ENCODE measurements around the gene PLPP1.
"Not testable (repeated sequence)": the region's sequence is repeated elsewhere in the genome, so short reads cannot be mapped to it uniquely, and the experiment has no call there.

The PLPP1 gene

GRCh38 chr5:55546947-55547346, 12.2 kb upstream of the PLPP1 start:
- DNase-seq (ENCODE audit: low read depth in 2 of 2): no peak

GRCh38 chr5:55544341-55544740, 9.6 kb upstream of the PLPP1 start:
- DNase-seq (ENCODE audit: low read depth in 2 of 2): no peak

- DNase-seq (ENCODE audit: low read depth in 2 of 2): no peak
These were observed 6.4 kb upstream of the PLPP1 start for GRCh38 chr5:55541056-55541635.

GRCh38 chr5:55540525-55540924, 5.8 kb upstream of the PLPP1 start:
- DNase-seq (ENCODE audit: low read depth in 2 of 2): no peak

- no peak for DNase-seq (ENCODE audit: low read depth in 2 of 2)
These were observed 5.3 kb upstream of the PLPP1 start for GRCh38 chr5:55540024-55540423.

DNA sequence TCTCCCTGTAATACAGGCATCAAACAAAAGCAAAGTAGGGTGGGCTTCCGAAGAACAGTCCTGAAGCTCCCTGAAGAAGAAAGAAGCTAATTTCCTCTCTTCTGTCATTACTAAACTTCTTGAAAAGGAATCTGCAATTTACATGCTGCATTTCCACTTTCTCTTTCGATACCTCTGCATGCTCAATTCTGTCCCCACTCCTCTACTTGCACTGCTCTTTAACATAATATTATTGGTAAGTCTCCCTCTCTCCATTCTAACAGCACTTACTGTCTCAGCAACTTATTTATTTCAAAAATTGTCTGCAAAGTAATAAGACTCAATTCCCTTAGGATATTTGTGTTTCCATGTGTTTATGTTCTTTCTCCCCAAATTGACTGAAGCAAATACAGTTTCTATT, 3.9 kb upstream of the PLPP1 start:
- no peak for DNase-seq (ENCODE audit: low read depth in 2 of 2)

DNA sequence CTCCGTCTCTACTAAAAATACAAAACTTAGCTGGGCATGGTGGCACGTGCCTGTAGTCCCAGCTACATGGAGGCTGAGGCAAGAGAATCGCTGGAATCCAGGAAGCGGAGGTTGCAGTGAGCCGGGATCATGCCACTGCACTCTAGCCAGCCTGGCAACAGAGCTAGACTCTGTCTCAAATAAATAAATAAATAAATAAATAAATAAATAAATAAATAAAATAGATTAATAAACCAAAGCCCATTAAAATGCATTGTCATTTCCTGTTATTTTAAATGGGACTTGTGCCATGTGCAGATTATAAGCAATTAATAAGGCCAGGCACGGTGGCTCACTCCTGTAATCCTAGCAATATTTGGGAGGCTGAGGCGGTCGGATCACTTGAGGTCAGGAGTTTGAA, 2.6 kb upstream of the PLPP1 start:
- not testable (repeated sequence) for DNase-seq (ENCODE audit: low read depth in 2 of 2)

GRCh38 chr5:55535199-55535905, 588 bp upstream of the PLPP1 start:
- no peak for DNase-seq (ENCODE audit: low read depth in 2 of 2)

- DNase-seq (ENCODE audit: low read depth in 2 of 2): no peak
These were observed 986 bp downstream of the PLPP1 start for GRCh38 chr5:55533521-55534435.

DNA sequence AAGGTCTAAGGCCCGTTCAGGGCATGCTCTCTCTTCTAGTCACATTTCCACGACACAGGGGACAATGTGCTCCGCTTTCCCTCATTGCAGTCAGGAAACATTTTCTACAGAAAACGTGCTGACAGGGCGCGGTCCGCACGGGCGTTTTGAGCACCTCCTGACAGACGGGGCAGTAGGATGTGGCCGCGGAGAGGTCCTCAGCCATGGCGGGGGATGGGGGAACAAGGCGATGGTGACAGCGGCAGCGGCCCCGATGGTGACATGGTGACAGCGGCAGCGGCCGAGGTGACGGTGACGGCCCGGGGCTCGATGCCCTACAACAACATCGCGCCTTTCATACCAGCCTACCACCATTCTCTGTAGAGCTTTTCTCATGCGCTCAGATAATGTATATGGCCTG, 4.1 kb downstream of the PLPP1 start:
- DNase-seq (ENCODE audit: low read depth in 2 of 2): no peak

- DNase-seq (ENCODE audit: low read depth in 2 of 2): no peak
These were observed 9.9 kb downstream of the PLPP1 start for GRCh38 chr5:55524816-55525215.

GRCh38 chr5:55523293-55523692, 11.5 kb downstream of the PLPP1 start:
- DNase-seq (ENCODE audit: low read depth in 2 of 2): no peak

DNA sequence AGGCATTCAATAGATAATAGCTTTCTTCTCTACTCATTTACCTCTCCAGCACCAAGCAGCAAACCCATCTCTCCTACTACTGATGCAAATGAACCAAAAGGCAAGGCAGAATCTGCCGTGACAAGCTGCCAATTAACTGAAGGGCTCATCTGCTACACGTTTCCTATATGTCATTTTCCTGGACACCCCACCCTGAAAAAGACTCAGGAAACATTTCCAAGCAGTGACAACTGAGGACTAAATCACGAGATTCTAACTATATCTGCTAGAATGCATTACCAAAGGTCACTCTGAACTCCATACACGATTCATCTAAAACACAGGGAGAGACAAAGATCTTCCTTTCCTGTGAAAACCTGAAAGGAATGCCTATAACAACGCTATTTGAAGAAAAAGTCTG, 12.9 kb downstream of the PLPP1 start:
- no peak for DNase-seq (ENCODE audit: low read depth in 2 of 2)

DNA sequence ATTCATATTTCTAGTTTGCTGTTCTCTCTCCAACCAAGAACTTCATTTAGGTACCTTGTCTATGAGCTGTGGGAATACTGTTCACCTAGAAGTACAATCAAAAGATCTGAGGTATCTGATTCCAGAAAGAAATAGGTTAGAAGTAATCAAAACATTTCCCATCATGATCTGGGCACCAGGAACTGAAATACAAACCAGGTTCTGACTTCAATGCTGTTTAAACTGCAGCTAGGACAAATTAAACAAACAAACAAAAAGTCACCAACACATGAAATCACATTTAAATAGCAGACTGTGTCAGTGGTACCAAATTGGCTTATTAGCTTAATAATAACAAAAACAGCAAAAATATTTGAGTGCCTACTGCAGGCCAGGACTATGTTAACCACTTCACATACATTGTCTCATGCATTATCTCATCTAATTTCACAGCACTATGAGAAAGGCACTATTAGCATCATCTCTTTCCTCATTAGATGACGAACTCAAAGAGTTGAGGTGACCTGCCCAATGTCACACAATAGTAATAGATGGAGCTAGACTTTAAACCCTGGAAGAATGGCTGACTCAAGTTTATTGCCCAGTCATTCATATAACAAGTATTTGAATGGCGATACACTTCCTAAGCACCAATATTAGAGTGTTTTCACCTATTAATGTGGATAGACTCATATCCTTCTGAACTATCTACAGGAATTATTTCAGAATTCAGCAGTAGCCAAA, 14.5 kb downstream of the PLPP1 start:
- no peak for DNase-seq (ENCODE audit: low read depth in 2 of 2)

DNA sequence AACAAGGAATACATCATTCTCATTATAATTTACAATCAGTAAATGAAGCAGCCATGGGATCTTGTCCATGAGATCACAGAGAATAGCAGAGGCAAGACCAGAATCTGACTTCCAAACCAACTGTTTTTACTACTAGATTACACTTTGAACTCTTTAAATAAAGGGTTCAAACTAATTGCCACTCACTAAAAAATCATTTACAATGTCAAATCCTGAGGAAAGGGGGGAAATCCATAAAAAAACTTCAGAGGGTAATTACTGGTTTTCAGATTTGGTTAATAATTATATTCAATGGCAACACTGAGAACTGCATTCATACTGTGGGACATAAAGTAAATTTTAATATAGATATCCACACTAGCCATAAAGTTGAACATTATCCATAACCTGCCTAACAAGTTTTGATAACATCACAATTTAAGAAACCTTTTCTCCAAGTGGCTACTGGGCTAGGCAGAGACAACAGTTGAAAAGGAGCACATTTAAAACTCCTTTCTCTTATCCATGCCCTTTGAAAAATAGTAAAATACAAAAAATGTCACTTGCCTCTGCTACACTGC, 15.9 kb downstream of the PLPP1 start:
- no peak for DNase-seq (ENCODE audit: low read depth in 2 of 2)

DNA sequence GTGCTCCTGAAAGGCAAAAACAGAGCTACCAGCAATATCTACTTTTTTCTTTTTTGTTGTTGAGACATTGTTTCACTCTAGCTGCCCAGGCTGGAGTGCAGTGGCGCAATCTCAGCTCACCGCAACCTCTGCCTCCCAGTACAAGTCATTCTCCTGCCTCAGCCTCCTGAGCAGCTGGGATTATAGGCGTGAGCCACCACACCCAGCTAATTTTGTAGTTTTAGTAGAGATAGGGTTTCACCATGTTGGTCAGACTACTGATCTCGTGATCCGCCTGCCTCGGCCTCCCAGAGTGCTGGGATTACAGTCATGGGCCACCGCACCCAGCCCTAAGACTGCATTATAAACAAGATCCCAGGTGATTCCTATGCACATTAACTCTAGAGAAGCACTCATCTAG, 17.0 kb downstream of the PLPP1 start:
- no peak for DNase-seq (ENCODE audit: low read depth in 2 of 2)

GRCh38 chr5:55511010-55511409, 23.8 kb downstream of the PLPP1 start:
- no peak for DNase-seq (ENCODE audit: low read depth in 2 of 2)

DNA sequence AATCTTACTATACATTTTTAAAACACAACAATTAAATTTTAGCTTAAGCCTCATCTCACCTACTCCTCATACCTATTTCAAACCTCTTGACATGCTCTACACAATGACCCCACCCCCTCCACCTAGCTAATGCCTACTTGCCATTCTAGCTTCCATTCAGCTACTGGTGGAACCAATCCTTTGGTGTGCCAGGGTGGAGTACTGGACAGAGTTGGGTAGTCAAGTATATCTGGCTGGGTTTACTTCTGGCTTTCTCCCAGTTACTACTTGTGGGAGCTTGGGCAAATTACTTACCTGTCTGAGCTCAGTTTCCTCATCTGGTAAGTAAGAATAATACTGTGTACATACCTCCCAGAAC, 24.3 kb downstream of the PLPP1 start:
- no peak for DNase-seq (ENCODE audit: low read depth in 2 of 2)

DNA sequence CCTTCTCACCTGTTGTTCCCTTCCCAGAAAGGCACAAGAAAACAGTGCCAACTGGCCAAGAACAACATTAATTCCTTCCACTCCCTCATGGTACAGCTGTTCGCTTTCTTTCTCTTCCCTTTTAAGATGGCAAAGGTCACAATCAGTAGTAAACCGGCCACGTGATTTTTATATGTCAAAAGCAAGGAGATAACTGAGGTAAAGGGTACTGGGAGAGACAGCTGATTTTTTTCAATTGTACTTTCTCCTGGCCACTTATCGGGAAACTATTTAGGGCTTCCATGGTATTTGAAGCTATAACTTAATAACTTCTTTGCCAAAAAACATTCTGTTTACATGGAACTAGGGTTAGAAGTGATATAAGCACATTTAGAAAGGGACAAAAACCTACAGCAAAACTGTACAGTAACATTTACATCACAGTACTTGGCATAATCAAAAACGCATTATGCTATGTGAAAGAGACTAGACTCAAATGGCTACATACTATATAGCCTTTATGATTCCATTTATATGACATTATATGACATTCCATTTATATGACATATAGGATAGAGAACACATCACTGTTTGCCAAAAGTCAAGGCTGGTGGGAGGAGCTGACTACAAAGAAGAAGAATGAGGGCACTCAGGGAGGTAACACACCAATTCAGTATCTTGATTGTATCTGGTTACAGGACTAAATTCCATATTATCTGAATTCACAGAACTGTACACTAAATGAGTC, 24.8 kb downstream of the PLPP1 start:
- no peak for DNase-seq (ENCODE audit: low read depth in 2 of 2)

DNA sequence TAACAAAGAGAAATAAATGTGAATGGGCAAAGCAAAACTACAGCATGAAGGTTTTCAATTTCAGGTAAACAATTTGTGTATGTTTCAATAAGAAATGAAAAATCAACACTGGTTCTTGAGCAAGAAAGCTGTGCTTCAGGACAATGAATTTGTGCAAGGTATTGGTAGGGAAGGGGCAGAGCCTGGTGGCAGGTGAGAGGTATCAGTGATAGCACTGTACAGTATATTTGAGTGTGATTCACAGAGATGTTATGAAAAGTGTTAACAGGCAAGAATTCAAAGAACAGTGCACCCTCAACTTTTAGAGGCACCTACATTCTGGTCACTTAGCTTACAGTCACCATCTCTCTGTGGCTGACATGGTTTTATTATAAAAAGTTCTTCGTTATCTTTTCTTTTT, 25.7 kb downstream of the PLPP1 start:
- DNase-seq (ENCODE audit: low read depth in 2 of 2): no peak

DNA sequence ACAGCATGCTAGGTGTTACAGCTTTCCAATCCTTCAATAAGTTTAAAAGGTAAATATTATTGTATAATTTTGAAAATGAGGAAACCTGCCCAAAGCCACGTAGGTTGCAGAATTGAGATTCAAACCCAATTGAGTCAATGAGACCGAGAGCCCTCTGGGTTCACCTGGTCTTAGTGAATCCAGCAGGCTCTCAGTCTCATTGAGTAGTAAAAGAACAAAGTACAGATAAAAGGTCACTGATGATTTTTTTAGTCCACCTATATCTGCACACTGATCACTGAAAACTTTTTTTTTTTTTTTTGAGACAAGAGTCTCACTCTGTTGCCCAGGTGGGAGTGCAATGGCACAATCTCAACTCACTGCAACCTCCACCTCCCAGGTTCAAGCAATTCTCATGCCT, 27.2 kb downstream of the PLPP1 start:
- no peak for DNase-seq (ENCODE audit: low read depth in 2 of 2)

Data from stimulated activated CD4-positive, alpha-beta T cell treated with anti-CD3 and anti-CD28 coated beads, Interleukin-15, amount 100 ng/mL, for 48 hours (primary cell).